DMS 273 treated with DMSO at 0.1 percent for 48 hours (cell line): ENCODE measurements around the gene LILRB5.
"Not testable (repeated sequence)": the region's sequence is repeated elsewhere in the genome, so short reads cannot be mapped to it uniquely, and the experiment has no call there.

Experiments
- DNase-seq: peaks from one replicate; lab custom pipeline; 2025; lab: John Stamatoyannopoulos, UW

LILRB5 gene

DNA sequence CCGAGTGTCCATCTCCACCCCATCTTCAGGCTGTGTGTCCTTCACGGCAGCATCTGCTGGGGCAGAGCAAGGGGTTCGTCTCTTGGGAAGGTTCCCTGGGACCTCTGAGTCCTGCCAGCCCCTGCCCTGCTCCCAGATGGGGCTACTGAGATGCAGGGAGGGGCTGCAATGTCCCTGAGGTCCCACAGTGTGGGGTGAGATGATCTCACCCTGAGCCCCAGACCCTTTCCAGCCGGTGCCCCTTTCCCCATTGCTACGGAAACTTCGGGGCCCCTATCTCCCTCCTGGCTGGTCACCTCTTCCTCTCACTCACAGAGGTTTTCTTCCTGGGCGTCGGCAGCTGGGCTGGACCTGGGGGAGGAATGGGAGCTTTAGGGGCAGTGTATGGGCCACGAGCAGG lies 18.9 kb upstream of the LILRB5 start:
- DNase-seq, result no peak

DNA sequence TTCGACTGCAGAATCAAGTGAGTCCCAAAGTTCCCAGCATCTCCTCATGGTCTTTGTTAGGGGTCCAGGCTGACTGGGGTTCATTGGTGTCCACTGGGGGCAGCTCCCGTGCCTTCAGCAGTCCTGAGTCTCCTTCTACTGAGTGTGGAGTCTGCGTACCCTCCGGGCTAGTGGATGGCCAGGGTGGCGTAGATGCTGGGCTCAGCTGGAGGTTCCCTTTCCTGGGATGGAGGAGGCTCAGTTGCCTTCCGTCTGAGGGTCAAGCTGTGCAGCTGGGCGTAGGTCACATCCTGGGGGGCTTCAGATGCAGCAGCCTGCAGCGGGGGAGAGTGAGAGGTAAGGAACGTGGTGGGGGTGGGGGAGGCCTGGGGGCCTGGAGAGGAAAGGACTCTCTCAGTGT lies 17.4 kb upstream of the LILRB5 start:
- DNase-seq, result not testable (repeated sequence)

DNA sequence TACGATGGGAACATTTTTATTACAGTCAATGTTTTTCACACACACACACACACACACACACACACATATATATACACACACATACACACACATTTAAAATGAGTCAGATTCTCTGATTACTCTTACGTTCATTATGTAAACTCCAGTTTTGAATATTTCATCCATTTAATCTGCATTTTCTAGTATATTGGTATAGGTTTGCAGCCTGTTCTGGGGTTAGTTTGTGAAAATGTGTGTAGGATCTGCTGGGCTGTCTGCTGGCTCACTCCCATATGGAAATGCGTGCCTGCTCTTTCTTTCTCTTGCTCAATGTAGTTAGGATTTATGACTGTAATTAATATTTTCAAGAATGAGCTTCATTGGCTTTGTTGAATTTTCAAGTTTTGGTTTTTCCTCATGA lies 16.7 kb upstream of the LILRB5 start:
- no peak for DNase-seq

DNA sequence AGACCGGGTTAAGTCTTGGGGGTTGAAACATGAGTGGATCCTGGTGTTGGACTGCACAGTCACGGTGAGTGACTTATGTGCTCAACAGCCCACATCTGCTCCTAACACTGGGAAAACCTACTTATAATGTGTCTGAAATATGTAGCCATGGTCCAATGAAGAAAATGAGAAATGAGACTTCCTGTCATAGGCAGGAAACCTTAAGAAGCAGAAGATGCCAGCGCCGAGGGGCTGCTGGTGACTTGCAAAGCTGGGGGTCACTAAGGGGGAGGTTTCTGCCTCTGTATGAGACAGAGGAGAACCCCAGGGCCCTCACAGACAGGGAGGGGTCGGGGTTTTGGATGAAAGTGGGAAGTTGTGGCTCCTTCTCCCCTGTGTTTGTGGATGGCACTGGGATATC lies 15.1 kb upstream of the LILRB5 start:
- DNase-seq, result not testable (repeated sequence)

DNA sequence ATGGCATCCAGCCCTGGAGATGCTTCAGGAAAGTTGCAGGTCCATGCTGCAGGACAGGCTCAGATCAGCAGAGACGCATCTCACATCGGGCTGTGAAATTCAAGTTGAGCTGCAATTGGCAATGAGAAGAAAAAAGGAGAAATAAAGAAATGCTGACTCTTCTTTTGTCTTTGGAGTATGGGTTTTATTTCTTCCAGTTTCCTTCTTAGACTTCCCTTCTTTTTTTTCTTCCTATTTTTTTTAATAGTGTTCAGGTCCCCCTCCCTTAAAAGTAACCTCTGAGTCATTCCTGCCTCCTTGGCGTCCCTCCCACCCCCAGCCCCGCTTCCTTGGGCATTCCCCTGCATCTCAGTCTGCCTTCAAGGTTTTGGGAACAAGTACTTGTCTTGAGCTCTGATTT lies 14.5 kb upstream of the LILRB5 start:
- not testable (repeated sequence) for DNase-seq

DNA sequence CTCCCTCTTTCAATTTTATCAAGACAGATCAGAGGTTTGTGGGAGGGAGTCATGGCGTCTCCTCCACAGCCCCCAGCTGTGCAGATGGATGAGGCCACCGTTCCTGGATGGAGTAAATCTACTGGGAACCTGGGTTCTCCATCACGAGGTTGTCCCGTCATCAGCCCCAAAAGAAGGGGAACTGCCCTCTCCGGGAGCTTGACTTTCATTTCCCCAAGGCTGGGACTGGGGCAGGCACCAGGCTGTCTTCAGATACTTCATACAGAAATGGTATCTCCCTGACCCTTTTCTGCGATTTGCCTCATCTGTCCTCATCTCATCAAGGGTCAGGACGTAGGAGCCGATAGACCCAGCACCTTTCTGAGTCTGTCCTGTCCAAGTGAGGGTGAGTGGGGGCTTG lies 14.0 kb upstream of the LILRB5 start:
- DNase-seq, result no peak

DNA sequence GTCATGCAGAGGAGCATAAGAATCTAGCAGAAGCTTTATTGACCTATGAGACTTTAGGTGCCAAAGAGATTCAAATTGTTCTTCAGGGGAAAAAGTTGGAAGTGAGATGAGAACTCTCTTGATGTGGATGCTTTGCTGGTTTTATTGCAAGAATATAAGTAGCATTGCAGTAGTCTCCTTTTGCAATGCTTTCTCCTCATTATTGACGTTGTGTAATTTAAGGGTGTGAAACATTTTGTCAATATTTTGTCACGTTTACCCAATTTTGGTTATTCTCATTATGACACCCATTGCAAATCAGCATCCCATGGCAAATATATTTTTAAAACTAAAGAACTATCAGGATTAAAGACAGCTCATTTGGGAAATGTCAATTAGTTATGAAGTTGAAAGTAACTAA lies 11.9 kb upstream of the LILRB5 start:
- no peak for DNase-seq

DNA sequence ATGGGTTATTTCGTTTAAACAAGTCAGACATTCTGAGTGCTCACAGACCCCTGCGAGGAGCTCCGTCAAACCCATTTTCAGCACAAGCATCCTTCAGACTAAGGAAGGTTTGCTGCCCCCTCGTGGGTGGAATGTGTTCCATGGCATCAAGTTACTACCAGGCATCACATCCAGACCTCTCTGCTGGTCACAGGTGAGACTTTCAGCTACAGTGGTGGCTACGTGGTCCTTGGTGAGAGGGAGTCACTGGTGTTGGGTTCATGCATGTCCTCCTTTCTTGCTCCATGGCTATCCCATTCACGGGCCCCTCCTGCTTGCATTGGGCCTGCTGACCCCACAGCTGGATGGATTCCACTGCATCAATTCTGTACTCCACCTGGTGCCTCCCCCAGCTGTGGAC lies 9.1 kb upstream of the LILRB5 start:
- DNase-seq, result no peak

DNA sequence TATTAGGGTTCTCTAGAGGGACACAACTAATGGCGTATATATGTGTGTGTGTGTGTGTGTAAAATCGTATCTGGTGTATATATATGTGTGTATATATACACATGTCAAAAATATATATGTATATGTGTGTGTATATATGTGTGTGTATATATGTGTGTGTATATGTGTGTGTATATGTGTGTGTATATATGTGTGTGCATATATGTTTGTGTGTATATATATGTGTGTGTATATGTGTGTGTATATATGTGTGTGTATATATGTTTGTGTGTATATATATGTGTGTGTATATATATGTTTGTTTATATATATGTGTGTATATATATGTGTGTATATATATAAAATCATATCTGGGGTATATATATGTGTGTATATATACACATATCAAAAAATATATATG lies 5.4 kb upstream of the LILRB5 start:
- DNase-seq, result no peak

DNA sequence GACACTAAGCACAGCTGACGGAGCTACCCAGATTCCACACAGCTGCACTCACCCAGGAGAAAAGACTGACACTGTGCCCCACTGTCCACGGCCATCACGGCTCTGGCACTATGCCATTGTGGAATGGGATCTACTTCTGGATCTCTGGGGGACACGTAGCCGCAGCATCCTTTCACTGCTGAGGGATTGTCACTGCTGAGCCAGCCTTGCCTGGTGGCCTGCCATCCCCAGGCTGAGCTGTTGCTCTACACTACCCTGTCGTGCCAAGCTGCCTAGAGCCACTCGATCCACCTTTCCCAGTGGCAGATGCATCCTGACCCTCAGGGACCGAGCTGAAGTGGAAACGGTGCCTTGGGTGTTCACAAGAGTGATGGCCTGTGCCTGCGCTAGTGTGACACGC lies 5.0 kb upstream of the LILRB5 start:
- DNase-seq, result no peak

DNA sequence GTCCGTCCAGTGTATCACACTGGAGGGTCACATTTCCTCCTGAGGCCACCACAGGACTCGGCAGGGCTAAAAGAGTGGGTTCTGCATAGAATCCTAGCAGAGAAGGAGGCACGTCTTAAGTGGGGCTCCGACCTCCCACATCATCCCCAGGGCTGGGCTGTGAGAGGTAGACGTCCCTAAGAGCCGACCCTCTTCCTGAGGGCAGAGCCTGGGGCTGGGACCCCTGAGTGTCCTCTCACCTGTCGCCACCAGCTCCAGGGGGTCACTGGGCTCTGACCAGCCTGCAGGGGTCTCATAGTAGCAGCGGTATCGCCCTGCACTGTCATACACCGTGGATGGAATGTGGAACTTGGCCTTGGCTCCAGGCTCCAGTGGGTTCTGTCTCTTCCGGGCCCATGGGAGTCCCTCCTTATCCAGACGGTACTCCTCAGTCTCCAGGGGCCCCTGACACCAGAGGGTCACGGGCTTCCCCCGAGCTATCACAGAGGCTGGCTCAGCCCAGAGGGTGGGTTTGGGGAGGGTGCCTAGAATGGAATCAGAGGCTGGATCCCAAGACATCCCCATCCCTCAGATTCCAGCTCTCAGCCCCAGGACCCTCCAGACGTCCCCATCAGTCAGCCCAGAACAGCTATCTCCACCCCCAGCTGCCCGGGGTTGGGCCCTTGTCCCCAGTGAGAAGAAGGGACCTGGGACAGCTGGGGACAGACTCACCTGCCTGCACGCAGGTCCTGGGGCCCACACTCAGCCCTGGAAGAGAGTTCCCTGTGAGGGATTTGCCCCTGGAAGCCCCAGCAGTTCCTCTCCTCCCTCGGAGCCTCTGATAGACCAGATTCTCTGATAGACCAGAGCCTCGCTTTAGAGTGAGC lies 590 bp downstream of the LILRB5 start:
- DNase-seq, result no peak

DNA sequence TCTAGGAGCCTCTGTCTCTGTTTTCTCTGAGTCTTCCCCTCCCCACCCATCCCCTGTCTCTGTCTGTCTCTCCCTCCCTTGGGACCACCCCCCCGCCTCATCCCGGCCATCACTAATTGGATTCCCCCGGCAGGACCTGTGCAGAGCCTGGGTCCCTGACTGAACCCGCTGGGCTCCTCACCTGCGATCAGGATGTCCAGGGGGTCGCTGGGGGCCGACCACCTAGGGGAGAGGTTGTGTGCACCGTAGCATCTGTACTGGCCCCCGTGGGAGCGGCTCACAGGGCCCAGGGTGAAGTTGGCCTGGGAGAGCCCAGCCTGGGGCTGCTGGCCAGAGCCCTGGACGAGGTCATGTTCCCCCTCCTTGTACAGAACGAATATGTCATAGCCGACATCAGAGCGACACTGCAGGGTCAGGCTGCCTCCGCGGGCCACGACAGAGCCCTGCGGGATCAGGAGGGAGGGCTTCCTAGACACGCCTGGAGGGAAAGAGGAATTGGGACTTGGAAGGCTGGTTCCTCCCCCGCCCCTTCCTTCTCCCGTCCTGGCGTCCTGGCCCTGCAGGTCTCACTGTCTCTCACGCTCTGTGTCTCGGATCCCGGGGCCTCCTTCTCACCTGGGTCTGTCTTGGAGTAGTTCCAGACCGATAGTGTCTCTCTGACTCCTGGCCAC lies 1.8 kb downstream of the LILRB5 start:
- no peak for DNase-seq

DNA sequence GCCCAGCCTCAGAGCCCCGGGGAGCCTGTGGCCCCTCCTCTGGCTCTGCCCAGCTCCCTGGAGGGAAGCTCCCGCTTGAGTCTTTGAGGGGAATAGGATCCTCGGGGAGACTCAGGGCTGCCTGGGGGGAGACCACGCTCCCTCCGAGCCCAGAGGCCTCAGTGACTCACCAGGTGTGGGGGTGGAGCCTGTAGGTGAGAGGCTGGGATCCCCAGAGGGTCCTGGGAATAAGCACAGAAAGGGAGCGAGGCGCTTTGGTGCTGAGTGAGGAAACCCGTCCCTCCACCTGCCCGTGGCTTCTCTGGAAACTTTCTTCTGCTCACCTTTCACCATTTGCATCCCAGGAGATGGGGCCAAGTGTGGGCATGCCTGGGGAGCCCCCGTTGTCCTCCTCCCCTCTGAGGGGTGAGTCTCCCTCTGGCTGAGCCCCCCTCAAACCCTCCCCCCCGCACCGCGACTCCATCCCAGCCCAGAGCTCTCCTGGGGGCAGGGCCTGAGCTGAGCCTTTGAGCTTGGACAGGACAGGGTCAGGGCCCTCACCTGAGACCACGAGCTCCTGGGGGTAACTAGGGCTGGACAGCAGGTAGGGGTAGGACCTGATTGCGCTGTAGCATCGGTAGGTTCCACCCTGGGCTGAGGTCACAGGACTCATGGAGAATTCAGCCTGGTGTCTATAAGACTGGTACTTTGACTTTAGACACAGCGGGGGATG lies 2.7 kb downstream of the LILRB5 start:
- no peak for DNase-seq

DNA sequence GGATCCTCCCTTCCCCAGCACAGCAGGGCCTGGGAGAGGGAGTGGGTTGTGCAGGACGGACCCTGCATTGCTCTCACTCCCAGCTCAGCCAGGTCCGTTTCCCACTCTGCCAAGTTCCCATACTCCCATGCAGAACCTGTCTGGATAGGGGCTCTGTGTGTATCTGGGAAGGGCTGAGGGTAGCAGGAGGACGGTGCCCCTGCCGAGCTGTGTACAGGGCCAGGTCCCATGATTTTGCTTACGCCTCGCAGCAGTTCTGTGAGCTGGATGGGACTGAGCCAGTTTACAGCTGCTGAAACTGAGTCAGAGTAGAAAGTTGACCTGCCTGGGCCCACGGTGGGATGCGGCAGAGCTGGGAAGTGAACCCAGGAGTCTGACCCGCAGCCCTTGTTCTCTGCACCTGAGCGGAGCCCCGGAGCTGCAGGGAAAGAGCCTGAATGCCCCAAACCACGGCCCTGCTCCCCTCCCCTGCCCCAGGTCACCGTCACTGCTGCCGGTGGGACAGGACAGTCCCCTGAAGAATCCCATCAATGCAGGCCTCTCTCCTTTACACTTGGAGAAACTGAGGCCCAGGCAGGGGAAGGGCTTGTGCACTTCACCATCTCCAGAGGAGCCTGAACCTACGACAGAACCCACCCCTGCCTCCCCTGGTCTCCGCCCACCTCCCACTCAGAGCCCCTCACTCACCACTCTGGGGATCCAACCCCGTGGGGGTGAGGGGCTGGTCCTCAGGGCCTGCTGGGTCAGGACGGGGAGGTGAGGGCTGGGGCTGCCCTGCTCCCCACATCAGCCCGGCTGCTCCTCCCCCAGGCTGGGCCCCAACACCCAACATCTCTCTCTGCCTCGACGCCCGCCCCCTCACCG lies 3.5 kb downstream of the LILRB5 start:
- no peak for DNase-seq

DNA sequence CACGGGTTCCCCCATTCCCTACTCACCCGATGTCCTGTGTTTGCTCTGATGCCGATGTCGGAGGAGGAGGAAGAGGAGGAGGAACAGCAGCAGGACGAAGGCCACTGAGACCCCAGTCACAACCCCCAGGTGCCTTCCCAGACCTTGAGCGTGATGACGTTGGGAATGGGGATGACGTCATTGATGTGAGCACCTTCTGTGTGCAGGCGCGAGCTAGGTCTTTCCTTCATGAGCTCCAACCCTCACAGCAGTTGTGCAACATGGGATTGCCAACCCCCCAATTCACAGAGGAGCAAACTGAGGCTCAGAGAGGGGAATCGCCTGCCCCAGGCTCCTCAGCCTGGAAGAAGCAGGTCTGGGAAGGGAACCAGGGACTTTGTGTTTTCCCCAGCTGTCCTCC lies 4.2 kb downstream of the LILRB5 start:
- DNase-seq, result no peak

DNA sequence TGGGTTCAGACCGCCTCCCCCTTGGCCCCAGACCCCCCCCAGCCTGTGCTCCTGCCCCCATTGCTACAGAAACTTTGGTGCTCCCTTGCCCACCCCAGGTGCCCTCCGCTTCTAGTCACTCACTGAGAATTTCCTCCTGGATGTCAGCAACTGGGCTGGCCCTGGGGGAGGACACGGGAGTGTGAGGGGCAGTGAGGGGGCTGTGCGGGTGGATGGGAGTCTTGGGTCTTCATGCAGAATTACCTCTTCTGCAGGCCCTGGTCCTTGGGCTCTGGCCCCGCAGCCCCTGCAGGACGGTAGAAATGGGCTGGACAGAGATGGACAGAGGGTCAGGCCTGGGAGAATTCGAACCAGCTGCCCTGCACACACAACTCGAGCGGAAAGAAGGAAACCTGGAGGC lies 4.8 kb downstream of the LILRB5 start:
- DNase-seq, result no peak

DNA sequence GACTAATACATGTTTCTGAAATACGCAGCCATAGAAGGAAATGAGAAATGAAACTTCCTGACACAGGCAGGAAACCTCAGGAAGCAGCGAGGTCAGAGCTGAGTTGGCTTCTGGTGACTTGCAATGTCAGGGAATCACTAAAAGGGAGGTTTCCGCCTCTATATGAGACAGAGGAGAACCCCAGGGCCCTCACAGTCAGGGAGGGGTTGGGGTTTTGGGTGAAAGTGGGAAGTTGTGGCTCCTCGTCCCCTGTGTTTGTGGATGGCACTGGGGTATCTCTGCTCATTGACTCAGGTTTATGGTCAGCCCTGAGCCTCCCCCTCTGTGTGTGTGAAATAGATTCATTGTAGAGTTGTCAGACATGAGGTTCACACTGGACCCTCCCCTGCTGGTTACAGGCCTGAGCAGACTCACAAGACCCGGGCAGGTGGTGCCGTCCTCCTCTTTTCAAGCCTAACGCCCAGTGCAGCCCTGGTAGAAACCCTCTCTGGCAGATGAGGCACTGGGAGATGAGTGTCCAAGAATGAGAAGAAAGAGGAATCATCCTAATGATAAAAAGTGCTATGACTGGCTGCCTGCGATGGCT lies 9.0 kb downstream of the LILRB5 start:
- no peak for DNase-seq

DNA sequence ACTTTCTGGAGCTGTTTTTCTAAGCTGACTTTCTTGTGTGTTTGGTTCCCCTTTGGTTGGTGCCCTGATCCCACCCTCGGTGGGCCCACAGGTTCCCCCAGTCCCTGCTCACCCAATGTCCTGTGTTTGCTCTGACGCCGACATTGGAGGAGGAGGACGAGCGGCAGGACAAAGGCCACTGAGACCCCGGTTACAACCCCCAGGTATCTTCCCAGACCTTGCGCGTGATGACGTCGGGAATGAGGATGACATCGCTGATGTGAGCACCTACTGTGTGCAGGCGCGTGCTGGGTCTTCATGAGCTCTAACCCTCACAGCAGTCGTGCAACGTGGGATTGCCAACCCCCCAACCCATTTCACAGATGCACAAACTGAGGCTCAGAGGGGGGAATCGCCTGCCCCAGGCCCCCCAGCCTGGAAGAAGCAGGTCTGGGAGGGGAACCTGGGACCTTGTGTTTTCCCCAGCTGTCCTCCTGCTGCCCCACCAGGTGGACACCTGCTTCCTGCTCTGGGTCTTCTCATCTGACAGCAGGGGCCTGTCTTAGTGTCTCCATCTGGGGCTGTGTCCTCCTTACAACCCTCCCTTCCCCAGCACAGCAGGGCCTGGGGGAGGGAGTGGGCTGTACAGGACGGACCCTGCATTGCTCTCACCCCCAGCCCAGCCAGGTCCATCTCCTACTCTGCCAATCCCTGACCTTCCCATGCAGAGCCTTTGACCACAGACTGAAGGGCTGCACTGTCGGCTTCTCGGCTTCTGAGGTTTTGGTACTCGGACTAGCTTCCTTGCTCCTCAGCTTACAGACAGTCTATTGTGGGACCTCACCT lies 9.8 kb downstream of the LILRB5 start:
- DNase-seq, result no peak

DNA sequence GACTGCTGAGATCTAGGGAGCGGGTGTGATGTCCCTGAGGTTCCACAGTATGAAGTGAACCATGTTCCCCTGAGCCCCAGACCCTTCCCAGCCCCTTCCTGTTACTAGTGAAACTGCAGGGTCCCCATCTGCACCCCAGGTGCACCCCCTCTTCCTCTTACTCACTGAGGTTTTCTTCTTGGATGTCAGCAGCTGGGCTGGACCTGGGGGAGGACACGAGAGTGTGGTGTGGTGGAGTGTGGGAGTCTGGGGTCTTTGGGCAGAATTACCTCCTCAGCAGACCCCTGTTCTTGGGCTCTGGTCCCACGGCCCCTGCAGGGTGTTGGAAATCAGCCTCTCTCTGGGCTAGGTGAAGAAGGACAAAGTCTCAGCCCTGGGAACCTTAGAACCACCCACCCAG lies 11.1 kb downstream of the LILRB5 start:
- DNase-seq, result no peak

DNA sequence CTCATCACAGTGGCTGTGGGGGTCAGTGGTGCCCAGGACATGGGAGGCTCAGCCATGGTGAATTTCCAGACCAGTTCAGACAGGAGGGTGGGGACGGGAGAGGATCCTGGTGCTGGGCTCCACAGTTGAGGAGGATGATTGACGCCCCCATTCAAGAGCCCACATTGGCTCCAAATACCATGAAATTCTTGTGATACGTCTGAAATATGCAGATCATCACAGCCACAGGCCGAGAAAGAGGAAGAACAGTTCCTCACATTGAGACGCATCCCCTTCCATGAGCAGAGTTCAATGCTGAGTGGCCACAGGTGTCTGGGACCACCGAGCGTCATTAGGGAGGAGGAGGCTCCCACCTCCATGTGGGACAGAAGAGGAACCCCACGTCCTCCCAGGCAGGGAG lies 13.3 kb downstream of the LILRB5 start:
- DNase-seq, result not testable (repeated sequence)

DNA sequence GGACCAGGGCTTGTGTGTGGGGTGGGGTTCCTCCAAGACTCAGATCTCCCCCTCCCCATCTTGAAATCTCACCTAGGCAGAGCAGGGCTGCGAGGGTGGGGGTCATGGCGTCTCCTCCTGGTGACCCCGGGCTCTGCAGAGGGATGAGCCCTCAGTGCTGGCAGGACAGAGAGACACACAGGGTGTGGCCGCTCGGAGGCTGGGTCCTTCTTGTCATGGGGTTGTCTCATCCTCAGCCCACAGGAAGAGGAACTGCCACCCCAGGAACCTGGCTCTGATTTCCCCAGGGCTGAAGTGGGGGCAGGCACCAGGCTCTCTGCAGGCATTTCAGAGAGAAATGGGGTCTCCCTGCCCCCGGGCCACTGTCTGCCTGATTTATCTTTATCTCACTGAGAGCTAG lies 14.4 kb downstream of the LILRB5 start, which contains the start of gene LILRA6:
Gene LILRA6 (minus strand): TSS at position 145 of the 400 bp plus-strand sequence.
- not testable (repeated sequence) for DNase-seq
